Measurements from ENCODE around the gene RPUSD3. TPM values are rescaled to one million over a fixed set of nuclear protein-coding genes. Genes with fewer than 3 reads are reported as not detected.

Gene RPUSD3
- total and polyA plus RNA-seq, 2 donors (not counting 3 experiments of a cell fraction or from before 2014, with no cell fraction given) = 38.9 to 56.6 TPM

DNA sequence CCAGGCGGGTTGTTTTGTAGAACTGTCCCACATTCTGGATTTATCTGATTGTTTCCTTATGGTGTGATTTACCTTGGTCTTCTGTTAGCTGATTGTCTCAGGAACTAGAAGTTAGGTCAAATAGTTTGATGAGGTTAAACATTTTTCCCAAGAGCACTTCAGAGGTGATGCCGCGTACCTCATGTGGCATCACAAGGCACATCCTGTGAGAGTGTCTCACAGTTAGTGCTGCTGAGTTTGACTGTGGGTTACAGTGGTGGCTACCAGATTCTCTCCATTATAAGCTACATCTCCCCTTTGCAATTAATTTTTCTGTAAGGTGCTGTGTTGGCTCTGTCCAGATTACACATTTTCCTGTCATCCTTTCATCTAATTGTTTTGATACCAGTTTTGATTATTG, 12.6 kb downstream of the RPUSD3 start:
- ChIA-PET CTCF (interaction anchor here (1.0 to 1.6 kb wide), 3 partner anchors 12 to 115 kb away, joined by 3 read pairs; no protein-coding TSS in a partner anchor), POLR2A (no interaction called here)
- Histone ChIP-seq H3K9me3 (replicated peaks; ENCODE audit: control insufficient read depth, insufficient read depth, low read length) (no peaks in the 10 kb centered on the region), H2AFZ (ENCODE audit: low read depth, low read length) (no peak overlapping the region), H3K4me3 (replicated peaks in 1 of 3; ENCODE audit: insufficient read depth in 1 of 3, low read depth in 1 of 3, low read length in 3 of 3) (no peak overlapping the region), H3K79me2 (ENCODE audit: control insufficient read depth, insufficient read depth, low read length) (no peaks in the 10 kb centered on the region), H3K27ac (ENCODE audit: insufficient read depth, low read depth, low read length) (no peak overlapping the region), H3K9ac (replicated peaks; ENCODE audit: extremely low read depth, insufficient read depth, low read length) (no peak overlapping the region), H3K4me2 (ENCODE audit: insufficient read depth, low read length) (no peak overlapping the region), H3K4me1 (ENCODE audit: control insufficient read depth, extremely low read depth, insufficient read depth, low read length) (no peaks in the 10 kb centered on the region), H4K20me1 (replicated peaks; ENCODE audit: control insufficient read depth, extremely low read depth, insufficient read depth, low read length) (no peaks in the 10 kb centered on the region), H3K27me3 (ENCODE audit: control insufficient read depth in 2 of 2, insufficient read depth in 2 of 2, low read length in 2 of 2) (no peaks in the 10 kb centered on the region), H3K9me1 (replicated peaks; ENCODE audit: control insufficient read depth, extremely low read depth, insufficient read depth, low read length) (no peaks in the 10 kb centered on the region), H3K36me3 (ENCODE audit: control insufficient read depth in 2 of 2, extremely low read depth in 1 of 2, insufficient read depth in 2 of 2, low read length in 2 of 2) (peaks cover 0 to 17% of the 10 kb centered on the region in 2 experiments)
- no peak for TF ChIP-seq POLR2AphosphoS5 (IDR thresholded peaks at IDR 0.05; ENCODE audit: insufficient read depth, low read depth, low read length)
- DNase-seq (ENCODE audit: low read depth, low spot score) (no peak), FAIRE-seq (no peak)
- intact Hi-C loops (cut with micrococcal nuclease) = no loop called here
- no TSS peak for BruUV-seq (replicated peaks)
- dilution Hi-C loops (cut with MboI; ENCODE audit: extremely low pct_ligation_motif_present, low sequenced_read_pairs) = no loop called here

DNA sequence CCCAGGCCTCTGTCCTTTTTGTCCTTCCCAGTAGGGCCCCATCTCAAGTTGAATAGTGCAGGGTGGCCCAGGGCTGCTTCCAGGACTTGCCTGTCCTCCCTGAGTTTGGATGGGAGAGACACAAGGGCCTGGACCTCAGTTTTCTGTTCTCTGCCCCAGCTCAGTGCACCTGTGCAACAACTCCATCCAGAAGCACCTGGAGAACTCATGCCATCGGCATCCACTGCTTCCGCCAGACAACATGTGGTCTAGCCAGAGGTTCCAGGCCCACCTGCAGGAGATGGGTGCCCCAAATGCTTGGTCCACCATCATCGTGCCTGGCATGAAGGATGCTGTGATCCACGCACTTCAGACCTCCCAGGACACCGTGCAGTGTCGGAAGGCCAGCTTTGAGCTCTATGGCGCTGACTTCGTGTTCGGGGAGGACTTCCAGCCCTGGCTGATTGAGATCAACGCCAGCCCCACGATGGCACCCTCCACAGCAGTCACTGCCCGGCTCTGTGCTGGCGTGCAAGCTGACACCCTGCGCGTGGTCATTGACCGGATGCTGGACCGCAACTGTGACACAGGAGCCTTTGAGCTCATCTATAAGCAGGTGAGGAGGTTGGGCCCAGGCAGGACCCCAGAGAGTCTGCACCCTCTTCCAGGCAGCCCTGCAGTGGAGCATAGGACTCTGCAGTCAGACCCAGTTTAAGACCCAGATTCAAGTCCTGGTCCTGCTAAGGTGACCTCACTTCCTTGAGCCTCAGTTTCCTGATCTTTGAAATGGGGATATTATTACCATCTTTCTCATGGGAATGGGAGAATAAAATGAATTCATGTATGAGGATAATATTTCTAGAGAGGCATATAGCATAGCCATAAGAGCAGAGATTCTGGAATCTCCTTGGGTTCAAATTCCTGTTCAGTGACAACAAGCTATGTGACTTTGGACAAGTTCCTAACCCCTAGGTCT, 14.7 kb downstream of the RPUSD3 start:
- BruUV-seq (replicated peaks) = no TSS peak
- peaks cover 0 to 10% of the 10 kb centered on the region in 2 experiments for H3K36me3 ChIP-seq (ENCODE audit: control insufficient read depth in 2 of 2, extremely low read depth in 1 of 2, insufficient read depth in 2 of 2, low read length in 2 of 2)
- no peaks in the 10 kb centered on the region for H3K9me3 ChIP-seq (replicated peaks; ENCODE audit: control insufficient read depth, insufficient read depth, low read length)
- ChIA-PET CTCF (interaction anchor here (1.1 kb wide), 1 partner anchor 96 kb away, joined by 4 read pairs; no protein-coding TSS in a partner anchor), POLR2A (no interaction called here)
- intact Hi-C loops (cut with micrococcal nuclease) = no loop called here
- no peaks in the 10 kb centered on the region for H3K9me1 ChIP-seq (replicated peaks; ENCODE audit: control insufficient read depth, extremely low read depth, insufficient read depth, low read length)
- dilution Hi-C loops (cut with MboI; ENCODE audit: extremely low pct_ligation_motif_present, low sequenced_read_pairs) = no loop called here
- no peak overlapping the region for H2AFZ ChIP-seq (ENCODE audit: low read depth, low read length)
- no peak for DNase-seq (ENCODE audit: low read depth, low spot score)
- H3K4me2 ChIP-seq (ENCODE audit: insufficient read depth, low read length) = no peak overlapping the region
- H3K27me3 ChIP-seq (ENCODE audit: control insufficient read depth in 2 of 2, insufficient read depth in 2 of 2, low read length in 2 of 2) = no peaks in the 10 kb centered on the region
- no peak overlapping the region for H3K9ac ChIP-seq (replicated peaks; ENCODE audit: extremely low read depth, insufficient read depth, low read length)
- TF ChIP-seq EZH2 (IDR thresholded peaks at IDR 0.05; ENCODE audit: borderline replicate concordance, low read depth, low read length, severe bottlenecking) = no peak
- no peak for TF ChIP-seq MYC (IDR thresholded peaks at IDR 0.05; ENCODE audit: low read depth, low read length)
- no peak for TF ChIP-seq JUN (IDR thresholded peaks at IDR 0.05; ENCODE audit: borderline replicate concordance, insufficient read depth, insufficient read length, low read depth)
- TF ChIP-seq POLR2AphosphoS5 (IDR thresholded peaks at IDR 0.05; ENCODE audit: insufficient read depth, low read depth, low read length) = no peak
- no peak for TF ChIP-seq POLR2A (IDR thresholded peaks at IDR 0.05; ENCODE audit: low read depth, low read length)
- TF ChIP-seq GATA2 (IDR thresholded peaks at IDR 0.05; ENCODE audit: insufficient read depth, insufficient read length, low read depth, low read length) = no peak
- TF ChIP-seq FOS (IDR thresholded peaks at IDR 0.05; ENCODE audit: borderline replicate concordance, insufficient read depth, low read length) = no peak
- TF ChIP-seq, protein P1, sequence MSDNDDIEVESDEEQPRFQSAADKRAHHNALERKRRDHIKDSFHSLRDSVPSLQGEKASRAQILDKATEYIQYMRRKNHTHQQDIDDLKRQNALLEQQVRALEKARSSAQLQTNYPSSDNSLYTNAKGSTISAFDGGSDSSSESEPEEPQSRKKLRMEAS (IDR thresholded peaks at IDR 0.05; ENCODE audit: insufficient read depth, insufficient read length) = no peak
- TF ChIP-seq, protein P2, sequence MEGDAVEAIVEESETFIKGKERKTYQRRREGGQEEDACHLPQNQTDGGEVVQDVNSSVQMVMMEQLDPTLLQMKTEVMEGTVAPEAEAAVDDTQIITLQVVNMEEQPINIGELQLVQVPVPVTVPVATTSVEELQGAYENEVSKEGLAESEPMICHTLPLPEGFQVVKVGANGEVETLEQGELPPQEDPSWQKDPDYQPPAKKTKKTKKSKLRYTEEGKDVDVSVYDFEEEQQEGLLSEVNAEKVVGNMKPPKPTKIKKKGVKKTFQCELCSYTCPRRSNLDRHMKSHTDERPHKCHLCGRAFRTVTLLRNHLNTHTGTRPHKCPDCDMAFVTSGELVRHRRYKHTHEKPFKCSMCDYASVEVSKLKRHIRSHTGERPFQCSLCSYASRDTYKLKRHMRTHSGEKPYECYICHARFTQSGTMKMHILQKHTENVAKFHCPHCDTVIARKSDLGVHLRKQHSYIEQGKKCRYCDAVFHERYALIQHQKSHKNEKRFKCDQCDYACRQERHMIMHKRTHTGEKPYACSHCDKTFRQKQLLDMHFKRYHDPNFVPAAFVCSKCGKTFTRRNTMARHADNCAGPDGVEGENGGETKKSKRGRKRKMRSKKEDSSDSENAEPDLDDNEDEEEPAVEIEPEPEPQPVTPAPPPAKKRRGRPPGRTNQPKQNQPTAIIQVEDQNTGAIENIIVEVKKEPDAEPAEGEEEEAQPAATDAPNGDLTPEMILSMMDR (IDR thresholded peaks at IDR 0.05; ENCODE audit: extremely low read depth in 1 of 2, insufficient read depth in 1 of 2, low read depth in 1 of 2, low read length in 2 of 2) = no peak
- FAIRE-seq = no peak
- no peaks in the 10 kb centered on the region for H3K79me2 ChIP-seq (ENCODE audit: control insufficient read depth, insufficient read depth, low read length)
- no peaks in the 10 kb centered on the region for H3K4me1 ChIP-seq (ENCODE audit: control insufficient read depth, extremely low read depth, insufficient read depth, low read length)
- no peak overlapping the region for H3K4me3 ChIP-seq (replicated peaks in 1 of 3; ENCODE audit: insufficient read depth in 1 of 3, low read depth in 1 of 3, low read length in 3 of 3)
- no peaks in the 10 kb centered on the region for H4K20me1 ChIP-seq (replicated peaks; ENCODE audit: control insufficient read depth, extremely low read depth, insufficient read depth, low read length)
- no peak overlapping the region for H3K27ac ChIP-seq (ENCODE audit: insufficient read depth, low read depth, low read length)

Data from endothelial cell of umbilical vein (primary cell).